B cell (primary cell): ENCODE measurements around the gene ADI1. TPM values are rescaled to one million over a fixed set of nuclear protein-coding genes. Genes with fewer than 3 reads are reported as not detected.

Experiments used
- ATAC-seq: fragments of 200-7000 bp; cut with Tn5 transposase; one replicate; pipeline ENCODE4 v1.10.0; 2021; ENCODE audit warnings: low read depth, mild to moderate bottlenecking, moderate number of reproducible peaks, moderate library complexity
- CTCF ChIA-PET: fragments of 350-600 bp; sonication (Branson Sonifier 250); formaldehyde crosslinking; loops from one replicate; lab custom pipeline; 2021; ENCODE audit warnings: antibody characterized with exemption, inconsistent platforms; lab: Charles Lee
- POLR2A ChIA-PET: fragments of 350-600 bp; sonication (Branson Sonifier 250); formaldehyde crosslinking; loops from one replicate; lab custom pipeline; 2021; ENCODE audit warnings: antibody characterized with exemption; lab: Charles Lee
- DNase-seq: peaks from one replicate; pipeline ENCODE4 v3.0.0; 2013
- H2AFZ ChIP-seq: 2 replicates; pipeline ENCODE4 v1.6.1; 2012; ENCODE audit warnings: mild to moderate bottlenecking, low read depth, low read length; ENCODE audit not compliant: insufficient read depth, poor library complexity, severe bottlenecking
- H3K27ac ChIP-seq, 2 donors: 1 replicate in 1 of 2; 2 replicates in 1 of 2; pipeline ENCODE4 v1.5.1; 2012 to 2013; ENCODE audit warnings: low read length in 2 of 2, mild to moderate bottlenecking in 2 of 2, moderate library complexity in 1 of 2
- H3K27me3 ChIP-seq, 4 experiments: fragments of 200-600 bp in 1 of 4; sonication (generic) in 1 of 4; replicated peaks in 1 of 4; 1 replicate in 2 of 4; 2 replicates in 2 of 4; pipeline versions ENCODE4 v1.6.1 to v1.7.0; 2013 to 2016; ENCODE audit warnings: low read length in 3 of 4, mild to moderate bottlenecking in 2 of 4, mixed read lengths in 1 of 4, moderate library complexity in 1 of 4; ENCODE audit not compliant: insufficient read depth in 4 of 4, control insufficient read depth in 3 of 4; ENCODE audit errors: control extremely low read depth in 1 of 4
- H3K36me3 ChIP-seq, 2 experiments: replicated peaks in 1 of 2; 1 replicate in 1 of 2; 2 replicates in 1 of 2; pipeline versions ENCODE4 v1.6.1 to v1.7.1; 2013; ENCODE audit warnings: low read length in 1 of 2; ENCODE audit not compliant: insufficient read depth in 2 of 2, control insufficient read depth in 1 of 2; ENCODE audit errors: control extremely low read depth in 1 of 2, extremely low read depth in 1 of 2
- H3K4me1 ChIP-seq, 2 donors: fragments of 200-600 bp in 1 of 2; sonication (generic) in 1 of 2; 1 replicate in 1 of 2; 2 replicates in 1 of 2; pipeline versions ENCODE4 v1.5.1 to v1.6.1; 2013 to 2017; ENCODE audit warnings: low read length in 2 of 2; ENCODE audit not compliant: control insufficient read depth in 2 of 2, insufficient read depth in 2 of 2
- H3K4me2 ChIP-seq: replicated peaks from 2 replicates; pipeline ENCODE3; 2012; ENCODE audit warnings: mild to moderate bottlenecking, low read depth, low read length; ENCODE audit not compliant: poor library complexity, severe bottlenecking
- H3K4me3 ChIP-seq, 5 experiments: fragments of 200-600 bp in 1 of 5; sonication (generic) in 1 of 5; 1 replicate in 3 of 5; 2 replicates in 2 of 5; pipeline versions ENCODE4 v1.5.1 to v1.7.0; 2011 to 2016; ENCODE audit warnings: low read length in 4 of 5, mild to moderate bottlenecking in 4 of 5, low read depth in 2 of 5, control low read depth in 1 of 5, moderate library complexity in 1 of 5; ENCODE audit not compliant: insufficient read depth in 1 of 5; ENCODE audit errors: control extremely low read depth in 1 of 5, extremely low read depth in 1 of 5
- H3K79me2 ChIP-seq: fragments of 200-600 bp; sonication (generic); one replicate; pipeline ENCODE4 v1.6.0; 2016; ENCODE audit warnings: low read length; ENCODE audit not compliant: control insufficient read depth, insufficient read depth
- H3K9ac ChIP-seq: fragments of 200-600 bp; sonication (generic); 2 replicates; pipeline ENCODE4 v1.6.1; 2017; ENCODE audit warnings: mild to moderate bottlenecking, low read length, moderate library complexity
- H3K9me3 ChIP-seq, 3 donors: one replicate each; pipeline versions ENCODE4 v1.6.1 to v1.7.1; 2013; ENCODE audit warnings: low read length in 2 of 3; ENCODE audit not compliant: control insufficient read depth in 2 of 3, insufficient read depth in 1 of 3; ENCODE audit errors: control extremely low read depth in 1 of 3
- H4K20me1 ChIP-seq: 2 replicates; pipeline ENCODE4 v1.6.0; 2012; ENCODE audit warnings: mild to moderate bottlenecking, low read length; ENCODE audit not compliant: insufficient read depth, control insufficient read depth, poor library complexity, severe bottlenecking
- H3K27ac Mint-ChIP-seq: one replicate; pipeline ENCODE4 v1.8.0; 2021; ENCODE audit warnings: mixed read lengths
- H3K27me3 Mint-ChIP-seq: one replicate; pipeline ENCODE4 v1.8.0; 2021; ENCODE audit warnings: mixed read lengths
- H3K4me1 Mint-ChIP-seq: one replicate; pipeline ENCODE4 v1.8.0; 2021; ENCODE audit warnings: mixed read lengths
- H3K4me3 Mint-ChIP-seq: one replicate; pipeline ENCODE4 v1.8.0; 2021; ENCODE audit warnings: mixed read lengths
- H3K9me3 Mint-ChIP-seq: one replicate; pipeline ENCODE4 v1.8.0; 2022; ENCODE audit warnings: mixed read lengths; ENCODE audit not compliant: insufficient read depth
- CTCF ChIP-seq: fragments of 200-600 bp; IDR thresholded peaks from one replicate; pipeline ENCODE4 v1.8.0; 2022; ENCODE audit warnings: antibody characterized with exemption, mild to moderate bottlenecking
- EZH2 ChIP-seq: IDR thresholded peaks from 2 replicates; pipeline ENCODE4 v1.6.1; 2012; ENCODE audit warnings: borderline replicate concordance, low read depth, mild to moderate bottlenecking, moderate library complexity, low read length; ENCODE audit not compliant: insufficient read depth, poor library complexity, severe bottlenecking
- WGBS: methylation state at CpG from one replicate; pipeline ENCODE4 v1.1.5; 2013; ENCODE audit warnings: missing lambda C conversion rate; ENCODE audit not compliant: insufficient coverage; 5-methylcytosine and 5-hydroxymethylcytosine counted together
- intact Hi-C: fragments of 100-400 bp; cut with micrococcal nuclease; formaldehyde crosslinking; loops from one replicate; pipeline ENCODE4 v1.10.0; 2022
- polyA plus RNA-seq: library from polyadenylated mRNA; depleted of rRNA; stranded (reverse); fragments of >200 nt; gene quantifications from 2 replicates; pipeline ENCODE4 v1.2.3, GENCODE V29; 2012
- total RNA-seq, 2 donors: library from RNA; stranded (reverse); fragments of 120-200 nt in 1 of 2; gene quantifications; 1 replicate in 1 of 2; 2 replicates in 1 of 2; pipeline versions ENCODE4 v1.2.3 to v1.2.4, GENCODE V29; 2013 to 2022

Gene ADI1
- total and polyA plus RNA-seq, 2 donors (not counting 1 experiment from before 2014, with no cell fraction given) = 15.2 to 23.1 TPM

- intact Hi-C loops = no loop called here
- H3K9ac ChIP-seq = no peak overlapping the region
- no peak overlapping the region for H2AFZ ChIP-seq
- no peaks in the 10 kb centered on the region for H4K20me1 ChIP-seq
- H3K79me2 ChIP-seq = peaks cover 5% of the 10 kb centered on the region
- H3K27ac ChIP-seq = no peak overlapping the region
- DNase-seq (no peak), ATAC-seq (no peak)
- H3K4me3 ChIP-seq = no peak overlapping the region
- no peak overlapping the region for H3K4me2 ChIP-seq
- peaks cover 0 to 2% of the 10 kb centered on the region in 2 experiments for H3K36me3 ChIP-seq
- no peaks in the 10 kb centered on the region for H3K4me1 ChIP-seq
- ChIA-PET POLR2A (interaction anchor here (0.6 kb wide), 1 partner anchor 22 kb away, joined by 5 read pairs; no protein-coding TSS in a partner anchor), CTCF (no interaction called here)
- no peak overlapping the region for H3K4me3 Mint-ChIP-seq
- no peaks in the 10 kb centered on the region for H3K27me3 Mint-ChIP-seq
- no peak overlapping the region for H3K27ac Mint-ChIP-seq
- no peaks in the 10 kb centered on the region for H3K4me1 Mint-ChIP-seq
- WGBS = 92% methylated on average over 40 of the region's 40 CpGs
- no peaks in the 10 kb centered on the region for H3K9me3 Mint-ChIP-seq
- H3K9me3 ChIP-seq = no peaks in the 10 kb centered on the region
- TF ChIP-seq CTCF = no peak
- TF ChIP-seq EZH2 = no peak
- no peaks in the 10 kb centered on the region for H3K27me3 ChIP-seq
Measured at GRCh38 chr2:3527886-3528785, 8.8 kb upstream of the ADI1 start.

- peaks cover 5% of the 10 kb centered on the region for H3K4me1 Mint-ChIP-seq
- ChIA-PET POLR2A (interaction anchor here (0.6 kb wide), 1 partner anchor 198 kb away, joined by 4 read pairs; no protein-coding TSS in a partner anchor), CTCF (no interaction called here)
- Histone ChIP-seq H3K27me3 (no peaks in the 10 kb centered on the region), H2AFZ (no peak overlapping the region), H3K27ac (no peak overlapping the region), H3K79me2 (peaks cover 5% of the 10 kb centered on the region), H3K4me1 (no peaks in the 10 kb centered on the region), H3K4me2 (no peak overlapping the region), H3K9ac (no peak overlapping the region), H4K20me1 (no peaks in the 10 kb centered on the region), H3K4me3 (no peak overlapping the region), H3K36me3 (peaks cover 0 to 2% of the 10 kb centered on the region in 2 experiments), H3K9me3 (no peaks in the 10 kb centered on the region)
- no peak overlapping the region for H3K4me3 Mint-ChIP-seq
- no peaks in the 10 kb centered on the region for H3K9me3 Mint-ChIP-seq
- 95% methylated on average over 16 of the region's 22 CpGs for WGBS
- intact Hi-C loops = no loop called here
- ATAC-seq (no peak), DNase-seq (no peak)
- no peak for TF ChIP-seq CTCF
- TF ChIP-seq EZH2 = no peak
- H3K27me3 Mint-ChIP-seq = no peaks in the 10 kb centered on the region
- H3K27ac Mint-ChIP-seq = no peak overlapping the region
Measured at GRCh38 chr2:3526871-3527270, 7.5 kb upstream of the ADI1 start.
